GM19468 (cell line): Measurements from ENCODE around the gene GADL1.

Experiments used
- ATAC-seq: cut with Tn5 transposase; IDR thresholded peaks from one replicate; pipeline ENCODE4 v1.9.1; 2021; ENCODE audit warnings: mild to moderate bottlenecking, moderate library complexity, moderate number of reproducible peaks; ENCODE audit not compliant: unreplicated experiment; ENCODE audit errors: extremely low read depth

GADL1 gene

GRCh38 chr3:30700702-30701321, 193.6 kb downstream of the GADL1 start:
- no peak for ATAC-seq

GRCh38 chr3:30699927-30700326, 194.5 kb downstream of the GADL1 start:
- ATAC-seq = no peak

GRCh38 chr3:30698549-30698948, 195.9 kb downstream of the GADL1 start:
- no peak for ATAC-seq

GRCh38 chr3:30696896-30697295, 197.6 kb downstream of the GADL1 start:
- no peak for ATAC-seq

GRCh38 chr3:30696403-30696819, 198.1 kb downstream of the GADL1 start:
- ATAC-seq = no peak

GRCh38 chr3:30695302-30696061, 199.0 kb downstream of the GADL1 start:
- no peak for ATAC-seq

GRCh38 chr3:30694668-30695067, 199.8 kb downstream of the GADL1 start:
- no peak for ATAC-seq

GRCh38 chr3:30694148-30694547, 200.3 kb downstream of the GADL1 start:
- ATAC-seq = no peak

- ATAC-seq = peak; percentile 97
Observed at GRCh38 chr3:30693470-30694120, 200.9 kb downstream of the GADL1 start.

- ATAC-seq = no peak
Observed at GRCh38 chr3:30692498-30693130, 201.8 kb downstream of the GADL1 start.

GRCh38 chr3:30691944-30692343, 202.5 kb downstream of the GADL1 start:
- ATAC-seq = no peak

GRCh38 chr3:30691249-30691880, 203.1 kb downstream of the GADL1 start:
- ATAC-seq = no peak

- no peak for ATAC-seq
Observed at GRCh38 chr3:30690199-30690598, 204.3 kb downstream of the GADL1 start.

- ATAC-seq = no peak
Observed at GRCh38 chr3:30688776-30689641, 205.5 kb downstream of the GADL1 start.

GRCh38 chr3:30687930-30688570, 206.4 kb downstream of the GADL1 start:
- ATAC-seq = no peak

GRCh38 chr3:30686799-30687198, 207.7 kb downstream of the GADL1 start:
- no peak for ATAC-seq

- no peak for ATAC-seq
Observed at GRCh38 chr3:30686176-30686575, 208.3 kb downstream of the GADL1 start.

GRCh38 chr3:30685267-30685667, 209.2 kb downstream of the GADL1 start:
- no peak for ATAC-seq

GRCh38 chr3:30684356-30684755, 210.1 kb downstream of the GADL1 start:
- no peak for ATAC-seq
